ENCODE data around the gene COLGALT1.

GRCh38 chr19:17602217-17602616 lies 46.8 kb downstream of the COLGALT1 start:
- no peak for TF ChIP-seq CTCF (conservative IDR thresholded peaks at IDR 0.05; ENCODE audit: low read length)
- TF ChIP-seq EZH2phosphoT487 (IDR thresholded peaks at IDR 0.05; ENCODE audit: borderline replicate concordance, low read depth, low read length): no peak

Measured in OCI-LY7 (cell line).